ENCODE results near the gene PDZD7.

PDZD7 gene

GRCh38 chr10:100981178-100981772, 49.7 kb downstream of the PDZD7 start:
- in situ Hi-C loops (cut with HindIII; ENCODE audit: low sequenced_read_pairs), result no loop called here

GRCh38 chr10:100980711-100981110, 50.2 kb downstream of the PDZD7 start:
- no peak for DNase-seq (ENCODE audit: low read depth, low spot score)
- in situ Hi-C loops (cut with HindIII; ENCODE audit: low sequenced_read_pairs), result no loop called here
- no peak overlapping the region for H3K4me3 ChIP-seq (ENCODE audit: low read depth, low read length)
- TF ChIP-seq CTCF (IDR thresholded peaks at IDR 0.05; ENCODE audit: low read depth, low read length), result no peak

More at GRCh38 chr10:100981178-100981772, 49.7 kb downstream of the PDZD7 start:
- DNase-seq (ENCODE audit: low read depth, low spot score), result no peak
- no peak overlapping the region for H3K4me3 ChIP-seq (ENCODE audit: low read depth, low read length)
- no peak for TF ChIP-seq CTCF (IDR thresholded peaks at IDR 0.05; ENCODE audit: low read depth, low read length)

- no peak for TF ChIP-seq CTCF (IDR thresholded peaks at IDR 0.05; ENCODE audit: low read depth, low read length)
- in situ Hi-C loops (cut with HindIII; ENCODE audit: low sequenced_read_pairs), result no loop called here
- H3K4me3 ChIP-seq (ENCODE audit: low read depth, low read length), result no peak overlapping the region
- DNase-seq (ENCODE audit: low read depth, low spot score), result no peak
These were observed 50.6 kb downstream of the PDZD7 start for GRCh38 chr10:100980311-100980710.

- in situ Hi-C loops (cut with HindIII; ENCODE audit: low sequenced_read_pairs), result no loop called here
- TF ChIP-seq CTCF (IDR thresholded peaks at IDR 0.05; ENCODE audit: low read depth, low read length), result no peak
- no peak for DNase-seq (ENCODE audit: low read depth, low spot score)
- H3K4me3 ChIP-seq (ENCODE audit: low read depth, low read length), result no peak overlapping the region
These were observed 51.1 kb downstream of the PDZD7 start for GRCh38 chr10:100979791-100980272.

- in situ Hi-C loops (cut with HindIII; ENCODE audit: low sequenced_read_pairs), result no loop called here
- H3K4me3 ChIP-seq (ENCODE audit: low read depth, low read length), result no peak overlapping the region
- no peak for DNase-seq (ENCODE audit: low read depth, low spot score)
These were observed 52.1 kb downstream of the PDZD7 start for GRCh38 chr10:100978901-100979195.

GRCh38 chr10:100978121-100978900, 52.6 kb downstream of the PDZD7 start:
- H3K4me3 ChIP-seq (ENCODE audit: low read depth, low read length), result no peak overlapping the region
- no peak for TF ChIP-seq CTCF (IDR thresholded peaks at IDR 0.05; ENCODE audit: low read depth, low read length)
- in situ Hi-C loops (cut with HindIII; ENCODE audit: low sequenced_read_pairs), result no loop called here

More at GRCh38 chr10:100978901-100979195, 52.1 kb downstream of the PDZD7 start:
- no peak for TF ChIP-seq CTCF (IDR thresholded peaks at IDR 0.05; ENCODE audit: low read depth, low read length)

More at GRCh38 chr10:100978121-100978900, 52.6 kb downstream of the PDZD7 start:
- no peak for DNase-seq (ENCODE audit: low read depth, low spot score)

All from astrocyte of the spinal cord (primary cell).